Stimulated activated CD8-positive, alpha-beta memory T cell treated with anti-CD3 and anti-CD28 coated beads, Interleukin-2, amount 100 ng/mL, for 1 hour (primary cell): Measurements from ENCODE around the gene NLRP7.
"Not testable (repeated sequence)": the region's sequence is repeated elsewhere in the genome, so short reads cannot be mapped to it uniquely, and the experiment has no call there.

Source experiments
- DNase-seq, 2 donors: peaks; one replicate each; pipeline ENCODE4 v3.0.0-alpha.2; 2020; ENCODE audit warnings: low read depth in 2 of 2

NLRP7 gene

GRCh38 chr19:54947381-54947780 is at the start of gene NLRP7:
Gene NLRP7, minus strand, starts transcription at chr19:54947530.
- DNase-seq, result no peak

GRCh38 chr19:54995561-54995960 is 48.2 kb upstream of the NLRP7 start:
- DNase-seq, result no peak

- DNase-seq, result not testable (repeated sequence)
Observed at GRCh38 chr19:54989531-54989930, 42.2 kb upstream of the NLRP7 start.

GRCh38 chr19:54982562-54982961 is 35.2 kb upstream of the NLRP7 start:
- DNase-seq, result not testable (repeated sequence)

- DNase-seq, result not testable (repeated sequence)
Observed at GRCh38 chr19:54973229-54974090, 26.1 kb upstream of the NLRP7 start.

GRCh38 chr19:54971446-54971845 is 24.1 kb upstream of the NLRP7 start:
- not testable (repeated sequence) for DNase-seq

- no peak for DNase-seq
Observed at GRCh38 chr19:54969647-54970046, 22.3 kb upstream of the NLRP7 start.

GRCh38 chr19:54967611-54968010 is 20.3 kb upstream of the NLRP7 start:
- no peak for DNase-seq

GRCh38 chr19:54965055-54965454 is 17.7 kb upstream of the NLRP7 start:
- not testable (repeated sequence) for DNase-seq

- no peak for DNase-seq
Observed at GRCh38 chr19:54959840-54960239, 12.5 kb upstream of the NLRP7 start.

GRCh38 chr19:54955376-54955775 is 8.0 kb upstream of the NLRP7 start:
- DNase-seq, result no peak

- not testable (repeated sequence) for DNase-seq
Observed at GRCh38 chr19:54953345-54953713, 6.0 kb upstream of the NLRP7 start.

GRCh38 chr19:54952591-54953344 is 5.4 kb upstream of the NLRP7 start:
- DNase-seq, result no peak

GRCh38 chr19:54950580-54950979 is 3.2 kb upstream of the NLRP7 start:
- not testable (repeated sequence) for DNase-seq

- DNase-seq, result no peak
Observed at GRCh38 chr19:54949412-54949811, 2.1 kb upstream of the NLRP7 start.

GRCh38 chr19:54943772-54944361 is 3.5 kb downstream of the NLRP7 start:
- DNase-seq, result not testable (repeated sequence)

GRCh38 chr19:54939538-54939937 is 7.8 kb downstream of the NLRP7 start:
- not testable (repeated sequence) for DNase-seq

- no peak for DNase-seq
Observed at GRCh38 chr19:54938906-54939305, 8.4 kb downstream of the NLRP7 start.

GRCh38 chr19:54937926-54938325 is 9.4 kb downstream of the NLRP7 start:
- no peak for DNase-seq

- DNase-seq, result no peak
Observed at GRCh38 chr19:54928299-54928698, 19.0 kb downstream of the NLRP7 start.

GRCh38 chr19:54923276-54923675 is 24.1 kb downstream of the NLRP7 start:
- DNase-seq, result no peak

- no peak for DNase-seq
Observed at GRCh38 chr19:54921082-54921481, 26.2 kb downstream of the NLRP7 start.
